IPS DF 6.9 (cell line): Measurements from ENCODE around the gene SHISA5.

Source experiments
- DNase-seq: peaks from one replicate; pipeline ENCODE4 v3.0.0-alpha.2; 2013; ENCODE audit warnings: low read depth, low spot score
- H3K27ac ChIP-seq: one replicate; pipeline ENCODE4 v1.5.1; 2013; ENCODE audit warnings: low read length, control low read depth
- H3K27me3 ChIP-seq: 2 replicates; pipeline ENCODE4 v1.6.1; 2013; ENCODE audit warnings: mild to moderate bottlenecking, low read length; ENCODE audit not compliant: control insufficient read depth, insufficient read depth
- H3K36me3 ChIP-seq: 2 replicates; pipeline ENCODE4 v1.6.1; 2013; ENCODE audit warnings: low read length; ENCODE audit not compliant: control insufficient read depth, insufficient read depth
- H3K4me1 ChIP-seq: 2 replicates; pipeline ENCODE4 v1.6.1; 2013; ENCODE audit warnings: low read length; ENCODE audit not compliant: control insufficient read depth, insufficient read depth
- H3K4me3 ChIP-seq: 2 replicates; pipeline ENCODE4 v1.5.1; 2013; ENCODE audit warnings: mild to moderate bottlenecking, low read length
- H3K9me3 ChIP-seq: 2 replicates; pipeline ENCODE4 v1.6.1; 2013; ENCODE audit warnings: low read length, inconsistent platforms; ENCODE audit not compliant: control insufficient read depth, insufficient read depth
- WGBS: extraction: QIAGEN DNeasy Blood & Tissue Kit; methylation state at CpG from one replicate; pipeline ENCODE4 v1.1.7; 2013; ENCODE audit warnings: mixed read lengths, missing lambda C conversion rate; ENCODE audit not compliant: insufficient read length, insufficient coverage; 5-methylcytosine and 5-hydroxymethylcytosine counted together

SHISA5 gene

GRCh38 chr3:48423883-48424695 lies 79.9 kb downstream of the SHISA5 start:
- no peak for DNase-seq
- no peaks in the 10 kb centered on the region for H3K9me3 ChIP-seq
- H3K27me3 ChIP-seq, result no peaks in the 10 kb centered on the region
- no peak overlapping the region for H3K27ac ChIP-seq
- H3K4me1 ChIP-seq, result peaks cover 4% of the 10 kb centered on the region
- H3K4me3 ChIP-seq, result no peak overlapping the region
- WGBS, result no CpG with 5 or more reads among the region's 27 CpGs
- H3K36me3 ChIP-seq, result peaks cover 28% of the 10 kb centered on the region

GRCh38 chr3:48423241-48423882 lies 80.6 kb downstream of the SHISA5 start:
- H3K27me3 ChIP-seq, result no peaks in the 10 kb centered on the region
- no peak overlapping the region; the same call in 1 of the 2 replicates for H3K4me3 ChIP-seq
- H3K4me1 ChIP-seq, result peaks cover 4% of the 10 kb centered on the region
- H3K9me3 ChIP-seq, result no peaks in the 10 kb centered on the region
- peaks cover 35% of the 10 kb centered on the region for H3K36me3 ChIP-seq
- no CpG with 5 or more reads among the region's 25 CpGs for WGBS
- H3K27ac ChIP-seq, result no peak overlapping the region
- no peak for DNase-seq

- H3K4me1 ChIP-seq, result peaks cover 4% of the 10 kb centered on the region
- H3K27ac ChIP-seq, result no peak overlapping the region
- H3K36me3 ChIP-seq, result peaks cover 42% of the 10 kb centered on the region
- H3K27me3 ChIP-seq, result no peaks in the 10 kb centered on the region
- DNase-seq, result no peak
- no peak overlapping the region for H3K4me3 ChIP-seq
- no CpG with 5 or more reads among the region's 8 CpGs for WGBS
- no peaks in the 10 kb centered on the region for H3K9me3 ChIP-seq
Measured at GRCh38 chr3:48422681-48423080, 81.3 kb downstream of the SHISA5 start.

- H3K27ac ChIP-seq, result no peak overlapping the region
- WGBS, result no CpG with 5 or more reads among the region's 3 CpGs
Measured at GRCh38 chr3:48422272-48422671, 81.7 kb downstream of the SHISA5 start.

GRCh38 chr3:48420561-48420960 lies 83.4 kb downstream of the SHISA5 start:
- Histone ChIP-seq H3K4me1 (peaks cover 1% of the 10 kb centered on the region; the same call in 1 of the 2 replicates), H3K4me3 (no peak overlapping the region), H3K27me3 (no peaks in the 10 kb centered on the region), H3K27ac (no peak overlapping the region), H3K9me3 (no peaks in the 10 kb centered on the region), H3K36me3 (peaks cover 56% of the 10 kb centered on the region)
- no peak for DNase-seq
- WGBS, result no CpG with 5 or more reads among the region's 14 CpGs

More at GRCh38 chr3:48422272-48422671, 81.7 kb downstream of the SHISA5 start:
- Histone ChIP-seq H3K4me3 (no peak overlapping the region), H3K27me3 (no peaks in the 10 kb centered on the region), H3K36me3 (peaks cover 46% of the 10 kb centered on the region), H3K9me3 (no peaks in the 10 kb centered on the region), H3K4me1 (peaks cover 1% of the 10 kb centered on the region; the same call in 1 of the 2 replicates)
- no peak for DNase-seq

GRCh38 chr3:48419597-48419996 lies 84.4 kb downstream of the SHISA5 start:
- no peak for DNase-seq
- Histone ChIP-seq H3K4me3 (no peak overlapping the region), H3K27me3 (no peaks in the 10 kb centered on the region), H3K9me3 (no peaks in the 10 kb centered on the region), H3K27ac (no peak overlapping the region), H3K36me3 (peaks cover 66% of the 10 kb centered on the region), H3K4me1 (peaks cover 1% of the 10 kb centered on the region; the same call in 1 of the 2 replicates)
- WGBS, result no CpG with 5 or more reads among the region's 17 CpGs

GRCh38 chr3:48419149-48419548 lies 84.8 kb downstream of the SHISA5 start:
- no peaks in the 10 kb centered on the region for H3K27me3 ChIP-seq
- peaks cover 1% of the 10 kb centered on the region; the same call in 1 of the 2 replicates for H3K4me1 ChIP-seq
- H3K9me3 ChIP-seq, result no peaks in the 10 kb centered on the region
- peaks cover 66% of the 10 kb centered on the region for H3K36me3 ChIP-seq
- DNase-seq, result no peak
- H3K27ac ChIP-seq, result no peak overlapping the region
- WGBS, result no CpG with 5 or more reads among the region's 9 CpGs
- H3K4me3 ChIP-seq, result no peak overlapping the region

GRCh38 chr3:48418651-48419050 lies 85.3 kb downstream of the SHISA5 start:
- WGBS, result no CpG with 5 or more reads among the region's 9 CpGs
- Histone ChIP-seq H3K36me3 (peaks cover 66% of the 10 kb centered on the region), H3K27me3 (no peaks in the 10 kb centered on the region), H3K4me1 (no peaks in the 10 kb centered on the region), H3K4me3 (no peak overlapping the region), H3K27ac (no peak overlapping the region), H3K9me3 (no peaks in the 10 kb centered on the region)
- DNase-seq, result no peak

GRCh38 chr3:48418140-48418539 lies 85.8 kb downstream of the SHISA5 start:
- no peak overlapping the region for H3K4me3 ChIP-seq
- no peak for DNase-seq
- no peaks in the 10 kb centered on the region for H3K27me3 ChIP-seq
- no peaks in the 10 kb centered on the region for H3K4me1 ChIP-seq
- H3K9me3 ChIP-seq, result no peaks in the 10 kb centered on the region
- WGBS, result no CpG with 5 or more reads among the region's 17 CpGs
- peaks cover 68% of the 10 kb centered on the region for H3K36me3 ChIP-seq
- no peak overlapping the region for H3K27ac ChIP-seq
